Mesenchymal stem cell (in vitro differentiated cells and primary cell): ENCODE data around the gene FAM107A.
A peak's percentile ranks its signal among the peaks of the same experiment; 100 is the strongest.

Experiments used
- DNase-seq: peaks from one replicate; pipeline ENCODE4 v3.0.0-alpha.2; 2013
- H2AFZ ChIP-seq: one replicate; pipeline ENCODE4 v1.6.1; 2013; ENCODE audit warnings: low read depth, mild to moderate bottlenecking, control low read depth, inconsistent platforms, low read length, moderate library complexity
- H2AK5ac ChIP-seq: 2 replicates; pipeline ENCODE4 v1.6.1; 2013; ENCODE audit warnings: low read length, moderate library complexity, mild to moderate bottlenecking, inconsistent platforms; ENCODE audit not compliant: severe bottlenecking
- H2BK120ac ChIP-seq: one replicate; pipeline ENCODE4 v1.6.1; 2013; ENCODE audit warnings: low read depth, mild to moderate bottlenecking, inconsistent platforms, low read length, moderate library complexity
- H2BK12ac ChIP-seq, 2 experiments: one replicate each; pipeline ENCODE4 v1.6.1; 2013; ENCODE audit warnings: inconsistent platforms in 2 of 2, low read length in 2 of 2, mild to moderate bottlenecking in 2 of 2, moderate library complexity in 2 of 2, control low read depth in 1 of 2
- H2BK15ac ChIP-seq: one replicate; pipeline ENCODE4 v1.6.1; 2013; ENCODE audit warnings: mild to moderate bottlenecking, low read depth, inconsistent platforms; ENCODE audit not compliant: poor library complexity, severe bottlenecking
- H2BK5ac ChIP-seq: 2 replicates; pipeline ENCODE4 v1.6.1; 2013; ENCODE audit warnings: low read depth, mild to moderate bottlenecking, low read length, control low read depth, inconsistent platforms; ENCODE audit not compliant: poor library complexity, severe bottlenecking
- H3K14ac ChIP-seq, 2 experiments: one replicate each; pipeline ENCODE4 v1.6.1; 2013; ENCODE audit warnings: inconsistent platforms in 2 of 2, low read length in 2 of 2, control low read depth in 1 of 2, mild to moderate bottlenecking in 1 of 2, moderate library complexity in 1 of 2
- H3K18ac ChIP-seq, 2 experiments: one replicate each; pipeline ENCODE4 v1.6.1; 2013; ENCODE audit warnings: inconsistent platforms in 2 of 2, low read length in 2 of 2, control low read depth in 1 of 2, low read depth in 1 of 2, mild to moderate bottlenecking in 1 of 2
- H3K23ac ChIP-seq, 2 experiments: one replicate each; pipeline ENCODE4 v1.6.1; 2013; ENCODE audit warnings: inconsistent platforms in 2 of 2, low read length in 2 of 2, mild to moderate bottlenecking in 2 of 2, moderate library complexity in 2 of 2, control low read depth in 1 of 2
- H3K27ac ChIP-seq: 2 replicates; pipeline ENCODE4 v1.5.1; 2013; ENCODE audit warnings: mild to moderate bottlenecking, moderate library complexity, low read length, control low read depth, inconsistent platforms; ENCODE audit not compliant: poor library complexity, severe bottlenecking
- H3K27me3 ChIP-seq, 2 experiments: 2 replicates each; pipeline versions ENCODE4 v1.6.1 to v1.7.0; 2013; ENCODE audit warnings: low read length in 2 of 2, mild to moderate bottlenecking in 2 of 2, moderate library complexity in 2 of 2, control low read depth in 1 of 2, inconsistent platforms in 1 of 2; ENCODE audit not compliant: control insufficient read depth in 1 of 2, insufficient read depth in 1 of 2
- H3K36me3 ChIP-seq, 2 experiments: 2 replicates each; pipeline versions ENCODE4 v1.6.1 to v1.7.0; 2013; ENCODE audit warnings: low read length in 2 of 2, control low read depth in 1 of 2, inconsistent platforms in 1 of 2, low read depth in 1 of 2, mild to moderate bottlenecking in 1 of 2; ENCODE audit not compliant: insufficient read depth in 2 of 2, control insufficient read depth in 1 of 2
- H3K4ac ChIP-seq, 2 experiments: one replicate each; pipeline ENCODE4 v1.6.1; 2013; ENCODE audit warnings: inconsistent platforms in 2 of 2, low read length in 2 of 2, mild to moderate bottlenecking in 2 of 2, moderate library complexity in 2 of 2, control low read depth in 1 of 2, low read depth in 1 of 2
- H3K4me1 ChIP-seq: 2 replicates; pipeline ENCODE4 v1.6.1; 2013; ENCODE audit warnings: low read depth, low read length, control low read depth; ENCODE audit not compliant: control insufficient read depth, insufficient read depth
- H3K4me2 ChIP-seq: 2 replicates; pipeline ENCODE4 v1.6.1; 2013; ENCODE audit warnings: low read length, mild to moderate bottlenecking, inconsistent platforms; ENCODE audit not compliant: poor library complexity, severe bottlenecking
- H3K4me3 ChIP-seq, 2 experiments: 2 replicates each; pipeline versions ENCODE4 v1.5.1 to v1.7.0; 2013; ENCODE audit warnings: low read length in 2 of 2, mild to moderate bottlenecking in 2 of 2, control low read depth in 1 of 2, low read depth in 1 of 2; ENCODE audit not compliant: insufficient read depth in 1 of 2
- H3K79me1 ChIP-seq: replicated peaks from 2 replicates; pipeline ENCODE4 v1.6.1; 2013; ENCODE audit warnings: mild to moderate bottlenecking, control low read depth, low read length, inconsistent platforms; ENCODE audit not compliant: poor library complexity, severe bottlenecking
- H3K9ac ChIP-seq: 2 replicates; pipeline ENCODE4 v1.7.0; 2013; ENCODE audit warnings: mild to moderate bottlenecking, low read length, moderate library complexity
- H3K9me3 ChIP-seq: 2 replicates; pipeline ENCODE4 v1.7.0; 2013; ENCODE audit warnings: mild to moderate bottlenecking, low read length; ENCODE audit not compliant: control insufficient read depth
- H4K8ac ChIP-seq: one replicate; pipeline ENCODE4 v1.6.1; 2013; ENCODE audit warnings: inconsistent platforms, mild to moderate bottlenecking, low read length, moderate library complexity
- H4K91ac ChIP-seq: one replicate; pipeline ENCODE4 v1.6.1; 2013; ENCODE audit warnings: mild to moderate bottlenecking, low read length, inconsistent platforms
- WGBS: methylation state at CpG from one replicate; pipeline ENCODE4 v1.1.7; 2013; ENCODE audit warnings: mixed read lengths; 5-methylcytosine and 5-hydroxymethylcytosine counted together

FAM107A gene

DNA sequence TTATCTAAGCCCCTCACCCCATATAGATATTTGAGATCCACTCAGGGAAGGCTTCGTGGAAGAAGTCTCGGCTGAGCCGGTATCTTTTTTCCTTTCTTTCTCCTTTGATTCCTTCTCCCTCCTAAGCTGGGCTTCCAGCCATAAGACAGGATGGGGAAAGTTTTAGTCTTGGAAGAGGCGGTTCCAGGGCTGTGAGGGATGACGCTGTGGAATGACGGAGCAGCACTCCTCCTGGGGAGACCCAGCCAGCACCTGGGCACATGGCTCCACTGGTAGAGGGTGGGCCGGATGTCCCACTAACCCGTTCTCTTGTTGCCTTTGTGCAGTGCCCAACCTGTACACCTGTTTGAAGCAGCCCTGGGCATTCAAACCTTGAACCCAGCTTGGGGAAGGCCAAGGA, 43.2 kb upstream of the FAM107A start:
- DNase-seq, result no peak
- Histone ChIP-seq H3K27ac (no peak overlapping the region), H3K14ac (no peak overlapping the region), H2BK12ac (no peak overlapping the region), H3K4ac (no peak overlapping the region), H2AK5ac (no peak overlapping the region), H3K79me1 (no peaks in the 10 kb centered on the region), H3K4me2 (no peak overlapping the region), H3K36me3 (no peaks in the 10 kb centered on the region), H2BK5ac (no peak overlapping the region), H3K18ac (no peak overlapping the region), H2AFZ (no peak overlapping the region), H3K4me3 (no peak overlapping the region), H3K4me1 (peaks cover 1% of the 10 kb centered on the region), H3K27me3 (peaks cover 0 to 8% of the 10 kb centered on the region in 2 experiments), H3K9ac (no peak overlapping the region), H2BK120ac (no peak overlapping the region), H2BK15ac (no peak overlapping the region), H4K91ac (no peak overlapping the region), H3K9me3 (no peaks in the 10 kb centered on the region), H4K8ac (no peak overlapping the region), H3K23ac (no peak overlapping the region)
- 81% methylated on average over 5 of the region's 8 CpGs for WGBS

DNA sequence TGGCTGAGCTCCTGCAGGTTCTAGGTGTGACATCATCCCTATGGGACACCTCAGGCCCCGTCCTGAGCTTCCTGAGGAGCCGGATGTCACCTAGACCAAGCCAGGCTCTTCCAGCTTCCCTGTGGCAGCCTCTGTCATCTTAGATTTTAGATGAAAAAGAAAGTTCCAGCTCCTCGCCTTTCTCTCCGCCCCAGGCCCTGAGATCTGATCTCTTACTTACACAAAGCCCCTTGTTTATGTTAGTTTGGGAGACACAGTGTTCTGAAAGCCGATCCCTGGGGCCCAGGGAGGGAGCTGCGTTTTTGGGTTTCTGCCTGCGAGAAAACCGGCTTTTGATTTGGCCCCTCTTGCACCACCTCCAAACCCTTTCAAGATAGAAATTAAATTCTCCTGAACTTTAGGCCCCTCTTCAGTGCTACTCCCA, 40.2 kb upstream of the FAM107A start:
- no peak overlapping the region for H3K4me3 ChIP-seq
- H3K36me3 ChIP-seq, result no peaks in the 10 kb centered on the region
- no peaks in the 10 kb centered on the region for H3K79me1 ChIP-seq
- H2BK120ac ChIP-seq, result no peak overlapping the region
- no peak for DNase-seq
- H4K8ac ChIP-seq, result no peak overlapping the region
- H3K4me1 ChIP-seq, result no peaks in the 10 kb centered on the region
- WGBS, result 45% methylated on average over 5 of the region's 8 CpGs
- no peak overlapping the region for H3K18ac ChIP-seq
- no peak overlapping the region for H3K9ac ChIP-seq
- H3K9me3 ChIP-seq, result no peaks in the 10 kb centered on the region
- H2BK15ac ChIP-seq, result no peak overlapping the region
- no peak overlapping the region for H2AFZ ChIP-seq
- H3K23ac ChIP-seq, result no peak overlapping the region
- no peak overlapping the region for H3K14ac ChIP-seq
- H2BK5ac ChIP-seq, result no peak overlapping the region
- peak overlapping the region in 1 of 2 experiments; percentile 65 for H3K4ac ChIP-seq
- peaks cover 0 to 8% of the 10 kb centered on the region in 2 experiments for H3K27me3 ChIP-seq
- H2BK12ac ChIP-seq, result no peak overlapping the region
- no peak overlapping the region for H3K27ac ChIP-seq
- no peak overlapping the region for H3K4me2 ChIP-seq
- no peak overlapping the region for H4K91ac ChIP-seq
- no peak overlapping the region for H2AK5ac ChIP-seq

DNA sequence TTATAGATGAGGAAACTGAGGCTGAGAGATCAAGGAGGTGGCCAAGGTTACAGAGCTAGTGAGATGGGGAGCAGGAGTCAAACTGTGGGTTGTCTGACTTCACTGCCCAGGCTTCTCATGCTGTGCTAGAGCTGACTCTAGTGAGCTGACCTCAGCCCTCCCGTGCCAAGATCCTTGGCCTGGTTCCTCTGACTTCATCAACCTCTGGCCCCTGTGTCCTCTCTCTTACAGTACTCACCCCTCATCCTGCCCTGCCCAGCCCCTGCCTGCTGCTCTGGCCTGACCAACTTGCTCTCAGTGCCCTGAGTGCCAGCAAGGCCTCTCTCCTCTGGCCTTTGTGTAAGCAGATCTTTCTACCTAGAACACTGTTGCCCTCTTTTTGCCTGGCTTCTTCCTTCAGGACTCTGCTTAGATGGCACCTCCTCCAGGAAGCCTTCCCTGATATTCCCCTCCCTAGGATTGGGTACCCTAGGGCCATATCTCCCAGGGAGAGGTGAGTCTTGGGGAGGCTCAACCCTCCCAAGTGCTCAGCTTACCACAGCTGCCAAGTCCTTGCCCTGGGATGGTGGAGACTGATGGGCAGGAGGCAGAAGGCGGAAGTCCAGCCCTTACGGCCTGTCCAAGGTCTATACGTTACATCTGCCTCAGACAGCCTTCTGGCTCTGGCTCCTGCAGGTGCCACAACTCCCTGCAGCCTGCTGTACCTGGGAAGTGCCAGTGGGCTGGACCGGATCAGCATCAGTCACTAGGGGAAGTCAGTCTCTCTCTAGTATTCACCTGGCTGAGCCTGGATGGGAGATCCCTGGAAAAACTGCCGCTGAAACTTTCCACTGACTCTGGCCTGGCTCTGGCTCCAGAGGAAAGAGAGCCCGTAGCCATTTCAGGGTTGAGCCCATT, 36.3 kb upstream of the FAM107A start:
- Histone ChIP-seq H3K9ac (no peak overlapping the region), H4K8ac (no peak overlapping the region), H2BK15ac (no peak overlapping the region), H3K36me3 (no peaks in the 10 kb centered on the region), H4K91ac (no peak overlapping the region), H3K4me1 (peaks cover 2% of the 10 kb centered on the region), H3K27ac (no peak overlapping the region), H3K79me1 (no peaks in the 10 kb centered on the region), H3K4ac (no peak overlapping the region), H2AFZ (no peak overlapping the region), H2AK5ac (no peak overlapping the region), H3K23ac (no peak overlapping the region), H2BK5ac (no peak overlapping the region), H3K4me3 (no peak overlapping the region), H3K14ac (no peak overlapping the region), H3K27me3 (no peaks in the 10 kb centered on the region), H2BK12ac (no peak overlapping the region), H3K4me2 (no peak overlapping the region), H3K18ac (no peak overlapping the region), H3K9me3 (no peaks in the 10 kb centered on the region), H2BK120ac (no peak overlapping the region)
- 68% methylated on average over 7 of the region's 7 CpGs for WGBS
- DNase-seq, result no peak

DNA sequence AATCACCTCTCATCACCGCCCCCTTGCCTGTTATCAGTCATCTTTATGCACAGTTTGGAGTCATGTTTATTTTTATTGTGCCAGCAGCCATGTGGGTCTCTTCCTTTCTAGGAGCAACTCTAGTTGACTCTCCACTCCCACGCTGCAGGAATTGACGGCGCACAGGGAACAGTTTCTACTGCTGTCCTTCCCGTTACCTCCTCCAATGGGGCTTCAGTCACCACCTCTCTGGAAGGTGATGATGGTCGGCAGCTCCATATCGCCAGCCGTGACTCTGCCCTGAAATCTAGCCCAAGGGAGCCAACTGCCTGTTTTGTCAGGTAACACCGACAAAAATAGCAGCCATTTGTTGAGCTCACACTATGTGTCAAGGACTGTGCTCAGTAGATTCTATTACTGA, 35.6 kb upstream of the FAM107A start:
- H3K4me3 ChIP-seq, result no peak overlapping the region
- peaks cover 3% of the 10 kb centered on the region for H3K4me1 ChIP-seq
- H2AK5ac ChIP-seq, result no peak overlapping the region
- H3K4me2 ChIP-seq, result no peak overlapping the region
- no peak overlapping the region for H3K4ac ChIP-seq
- H2BK12ac ChIP-seq, result no peak overlapping the region
- no peak overlapping the region for H2BK120ac ChIP-seq
- H2BK5ac ChIP-seq, result no peak overlapping the region
- H3K18ac ChIP-seq, result no peak overlapping the region
- H2BK15ac ChIP-seq, result no peak overlapping the region
- H3K27me3 ChIP-seq, result no peaks in the 10 kb centered on the region
- no peaks in the 10 kb centered on the region for H3K36me3 ChIP-seq
- no peak overlapping the region for H3K27ac ChIP-seq
- no peak overlapping the region for H3K9ac ChIP-seq
- H4K8ac ChIP-seq, result no peak overlapping the region
- H3K23ac ChIP-seq, result no peak overlapping the region
- H3K14ac ChIP-seq, result no peak overlapping the region
- no peaks in the 10 kb centered on the region for H3K9me3 ChIP-seq
- H3K79me1 ChIP-seq, result no peaks in the 10 kb centered on the region
- H2AFZ ChIP-seq, result no peak overlapping the region
- 94% methylated on average over 9 of the region's 9 CpGs for WGBS
- no peak overlapping the region for H4K91ac ChIP-seq
- no peak for DNase-seq
